Lower lobe of right lung (tissue), 2 donors: ENCODE results near the gene GPR119. TPM values are rescaled to one million over a fixed set of nuclear protein-coding genes. Genes with fewer than 3 reads are reported as not detected.
"Not testable (repeated sequence)": the region's sequence is repeated elsewhere in the genome, so short reads cannot be mapped to it uniquely, and the experiment has no call there.

ENCODE experiments used
- ATAC-seq, 2 donors: fragments of 200-7000 bp; cut with Tn5 transposase; one replicate each; pipeline ENCODE4 v1.9.1; 2020 to 2022; ENCODE audit warnings: mild to moderate bottlenecking in 2 of 2, moderate library complexity in 2 of 2
- DNase-seq: peaks from one replicate; pipeline ENCODE4 v3.0.0-alpha.2; 2020
- H3K27ac ChIP-seq: fragments of 200-600 bp; one replicate; pipeline ENCODE4 v1.8.0; 2022
- H3K27me3 ChIP-seq: fragments of 200-600 bp; one replicate; pipeline ENCODE4 v1.8.0; 2022; ENCODE audit warnings: low read depth
- H3K36me3 ChIP-seq: fragments of 200-600 bp; one replicate; pipeline ENCODE4 v1.8.0; 2022; ENCODE audit warnings: mild to moderate bottlenecking
- H3K4me1 ChIP-seq: fragments of 200-600 bp; one replicate; pipeline ENCODE4 v1.8.0; 2022
- H3K4me3 ChIP-seq: fragments of 200-600 bp; one replicate; pipeline ENCODE4 v1.8.0; 2022; ENCODE audit warnings: mild to moderate bottlenecking
- H3K9me3 ChIP-seq: fragments of 200-600 bp; one replicate; pipeline ENCODE4 v1.8.0; 2022
- CTCF ChIP-seq: fragments of 200-600 bp; IDR thresholded peaks from one replicate; pipeline ENCODE4 v1.8.0; 2022; ENCODE audit warnings: antibody characterized with exemption, mild to moderate bottlenecking
- intact Hi-C: fragments of 100-400 bp; cut with DNase I; formaldehyde crosslinking; loops from one replicate; pipeline ENCODE4 v1.11.0; 2022
- total RNA-seq: library from RNA; stranded (reverse); fragmentation: NEBNext Ultra II Directional; extraction: Animal tissue kit (Norgen Biotek cat#: 25700); gene quantifications from one replicate; pipeline ENCODE4 v1.2.1, GENCODE V29; 2021
- donor health status: DM: no; HTN: yes; CAD: no; lungs with severe emphysema.

Gene GPR119
- total RNA-seq, 1 donor from 2014 or later, result not detected

DNA sequence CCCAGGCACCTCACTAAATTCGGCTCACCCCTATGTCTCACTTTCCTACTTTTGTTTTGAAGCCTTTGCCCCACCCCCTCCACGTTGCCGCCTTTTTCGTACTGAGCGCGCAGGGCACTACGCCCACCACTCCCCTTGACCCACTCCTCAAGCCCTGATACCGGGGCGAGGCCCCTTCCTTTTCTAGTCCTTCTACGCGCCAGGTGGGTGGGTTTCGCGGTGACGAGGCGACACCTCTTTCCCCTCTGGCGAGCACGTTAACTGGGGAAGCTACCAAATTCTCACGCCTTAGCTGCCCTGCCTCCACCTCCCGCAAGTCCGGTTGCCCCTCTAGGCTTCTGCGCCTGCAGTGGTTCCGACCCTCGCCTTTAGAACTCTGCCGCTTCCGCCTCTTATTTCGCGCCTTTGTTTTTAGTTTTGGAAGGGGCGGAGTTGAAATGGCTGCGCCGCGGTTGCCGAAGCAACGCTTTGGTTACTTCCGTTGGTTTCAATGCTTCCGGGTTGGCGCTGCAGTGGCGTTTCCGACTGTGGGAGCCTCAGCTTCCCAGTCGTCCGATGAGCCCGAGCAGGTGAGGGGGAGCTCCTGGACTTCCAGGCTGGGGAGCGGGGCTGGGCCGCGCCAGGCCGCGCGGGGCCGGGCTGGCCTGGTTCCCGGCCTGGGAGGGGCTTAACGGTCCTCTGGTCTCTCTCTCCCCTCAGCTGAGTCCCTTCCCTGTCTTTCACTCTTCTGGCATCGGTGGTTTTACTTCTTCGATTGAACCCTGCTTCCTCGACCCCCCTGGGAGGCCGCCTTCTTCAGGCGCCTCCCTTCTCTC is 45.9 kb downstream of the GPR119 start, which contains the start of gene SLC25A14:
TSS of gene SLC25A14 (plus strand) at position 512 of the 815 bp plus-strand sequence. CDS start 360 bp downstream, outside the sequence.
- Histone ChIP-seq H3K4me3 (peak within 1 kb of the TSS; percentile 70), H3K27me3 (no peaks in the 10 kb centered on the region), H3K36me3 (no peaks in the 10 kb centered on the region), H3K27ac (peak within 1 kb of the TSS; percentile 79), H3K9me3 (no peaks in the 10 kb centered on the region), H3K4me1 (no peaks in the 10 kb centered on the region)
- intact Hi-C loops, result no loop called here
- TF ChIP-seq CTCF, result no peak
- peak; percentile 95 to 97 for ATAC-seq
- DNase-seq, result peak; percentile 83

DNA sequence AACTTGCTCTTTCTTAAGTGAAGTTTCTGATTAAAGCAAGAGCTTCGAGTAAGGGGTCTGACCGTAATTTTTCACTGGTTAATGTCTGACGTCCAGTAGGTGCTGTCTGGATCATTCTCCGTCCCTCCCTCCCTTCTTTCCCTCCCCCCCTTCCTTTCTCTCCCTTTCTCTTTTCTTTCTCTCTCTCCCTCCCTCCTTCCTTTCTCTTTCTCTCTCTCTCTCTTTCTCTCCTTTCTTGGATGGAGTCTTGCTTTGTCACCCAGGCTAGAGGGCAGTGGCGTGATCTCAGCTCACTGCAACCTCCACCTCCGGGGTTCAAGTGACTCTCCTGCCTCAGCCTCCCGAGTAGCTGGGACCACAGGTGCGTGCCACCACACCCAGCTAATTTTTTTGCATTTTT is 46.6 kb downstream of the GPR119 start:
- H3K27me3 ChIP-seq, ATAC-seq, H3K9me3 ChIP-seq, H3K4me1 ChIP-seq, DNase-seq, H3K36me3 ChIP-seq, H3K27ac ChIP-seq, intact Hi-C loops: not testable (repeated sequence)
- H3K4me3 ChIP-seq, result peak overlapping the region; percentile 70

DNA sequence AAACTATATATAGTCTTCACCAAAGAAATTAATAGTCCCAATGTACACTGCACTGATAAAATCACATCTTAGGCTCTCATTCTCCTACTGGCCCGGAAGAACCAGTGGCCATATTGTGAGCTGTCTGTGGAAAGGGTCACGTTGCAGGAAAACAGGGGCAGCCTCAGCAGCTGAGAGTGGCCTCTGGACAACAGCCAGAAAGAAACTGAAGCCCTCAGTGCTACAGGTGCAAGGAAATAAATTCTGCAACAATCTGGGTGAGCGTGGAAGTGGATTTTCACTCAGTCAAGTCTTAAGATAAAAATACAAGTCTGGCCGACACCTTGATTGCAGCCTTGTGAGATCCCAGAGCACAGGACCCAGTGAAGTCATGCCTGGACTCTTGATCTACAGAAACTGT is 48.9 kb downstream of the GPR119 start:
- Histone ChIP-seq H3K4me3 (no peak overlapping the region), H3K27me3 (no peaks in the 10 kb centered on the region), H3K9me3 (no peaks in the 10 kb centered on the region), H3K4me1 (no peaks in the 10 kb centered on the region), H3K36me3 (no peaks in the 10 kb centered on the region), H3K27ac (no peak overlapping the region)
- ATAC-seq (no peak), DNase-seq (no peak)
- no peak for TF ChIP-seq CTCF
- intact Hi-C loops, result no loop called here

Other genes starting within 250 kb of the GPR119 start
- 23.1 TPM for gene AIFM1, start 219.8 kb downstream of the GPR119 start, total RNA-seq
- 0.59 TPM for gene RAB33A, start 213.7 kb downstream of the GPR119 start, total RNA-seq
- gene ZNF280C, start 116.8 kb downstream of the GPR119 start, total RNA-seq, result 5.6 TPM
- gene SLC25A14, start 45.8 kb downstream of the GPR119 start, total RNA-seq, result 14.7 TPM
- 17.9 TPM for gene RBMX2, start 16.3 kb upstream of the GPR119 start, total RNA-seq